ENCODE results near the gene BTN1A1. TPM values are rescaled to one million over a fixed set of nuclear protein-coding genes. Genes with fewer than 3 reads are reported as not detected.
"Not testable (repeated sequence)": the region's sequence is repeated elsewhere in the genome, so short reads cannot be mapped to it uniquely, and the experiment has no call there.

Gene BTN1A1
- total RNA-seq, 1 donor from 2014 or later = not detected

GRCh38 chr6:26501482-26501986, 1.4 kb downstream of the BTN1A1 start:
- H3K27ac Mint-ChIP-seq (ENCODE audit: unreplicated experiment) = no peak overlapping the region
- H3K4me3 Mint-ChIP-seq (ENCODE audit: unreplicated experiment) = peak overlapping the region; percentile 65
- peaks cover 24% of the 10 kb centered on the region for H3K27me3 Mint-ChIP-seq (ENCODE audit: low read depth)
- no peak for TF ChIP-seq CTCF (IDR thresholded peaks at IDR 0.05)
- no peak for DNase-seq (ENCODE audit: low spot score)
- H3K36me3 Mint-ChIP-seq (ENCODE audit: low read depth) = no peaks in the 10 kb centered on the region
- H3K4me1 Mint-ChIP-seq (ENCODE audit: low read depth) = peaks cover 8% of the 10 kb centered on the region
- no peaks in the 10 kb centered on the region for H3K9me3 Mint-ChIP-seq (ENCODE audit: low read depth)

GRCh38 chr6:26502165-26502564, 2.1 kb downstream of the BTN1A1 start:
- Mint-ChIP-seq H3K9me3 (ENCODE audit: low read depth) (no peaks in the 10 kb centered on the region), H3K4me3 (ENCODE audit: unreplicated experiment) (peak overlapping the region; percentile 65), H3K27ac (ENCODE audit: unreplicated experiment) (no peak overlapping the region), H3K27me3 (ENCODE audit: low read depth) (peaks cover 24% of the 10 kb centered on the region), H3K4me1 (ENCODE audit: low read depth) (peaks cover 8% of the 10 kb centered on the region), H3K36me3 (ENCODE audit: low read depth) (no peaks in the 10 kb centered on the region)
- TF ChIP-seq CTCF (IDR thresholded peaks at IDR 0.05) = no peak
- DNase-seq (ENCODE audit: low spot score) = no peak

- Mint-ChIP-seq H3K9me3 (ENCODE audit: low read depth) (no peaks in the 10 kb centered on the region), H3K4me1 (ENCODE audit: low read depth) (peaks cover 8% of the 10 kb centered on the region), H3K36me3 (ENCODE audit: low read depth) (no peaks in the 10 kb centered on the region), H3K27me3 (ENCODE audit: low read depth) (peaks cover 22% of the 10 kb centered on the region), H3K27ac (ENCODE audit: unreplicated experiment) (no peak overlapping the region), H3K4me3 (ENCODE audit: unreplicated experiment) (no peak overlapping the region)
- DNase-seq (ENCODE audit: low spot score) = no peak
- TF ChIP-seq CTCF (IDR thresholded peaks at IDR 0.05) = no peak
Observed at GRCh38 chr6:26502626-26503025, 2.5 kb downstream of the BTN1A1 start.

GRCh38 chr6:26507658-26508057, 7.6 kb downstream of the BTN1A1 start:
- Mint-ChIP-seq H3K27ac (ENCODE audit: unreplicated experiment) (no peak overlapping the region), H3K36me3 (ENCODE audit: low read depth) (no peaks in the 10 kb centered on the region), H3K27me3 (ENCODE audit: low read depth) (peaks cover 7% of the 10 kb centered on the region), H3K9me3 (ENCODE audit: low read depth) (no peaks in the 10 kb centered on the region), H3K4me1 (ENCODE audit: low read depth) (no peaks in the 10 kb centered on the region), H3K4me3 (ENCODE audit: unreplicated experiment) (no peak overlapping the region)
- DNase-seq (ENCODE audit: low spot score) = no peak
- TF ChIP-seq CTCF (IDR thresholded peaks at IDR 0.05) = no peak

GRCh38 chr6:26511033-26511432, 10.9 kb downstream of the BTN1A1 start:
- H3K27ac Mint-ChIP-seq (ENCODE audit: unreplicated experiment); H3K27me3 Mint-ChIP-seq (ENCODE audit: low read depth); H3K36me3 Mint-ChIP-seq (ENCODE audit: low read depth); H3K4me3 Mint-ChIP-seq (ENCODE audit: unreplicated experiment); H3K9me3 Mint-ChIP-seq (ENCODE audit: low read depth); DNase-seq (ENCODE audit: low spot score); H3K4me1 Mint-ChIP-seq (ENCODE audit: low read depth): not testable (repeated sequence)

- TF ChIP-seq CTCF (IDR thresholded peaks at IDR 0.05) = no peak
- DNase-seq (ENCODE audit: low spot score) = no peak
Observed at GRCh38 chr6:26514984-26515383, 14.9 kb downstream of the BTN1A1 start.

More at GRCh38 chr6:26514984-26515383, 14.9 kb downstream of the BTN1A1 start:
- Mint-ChIP-seq H3K4me3 (ENCODE audit: unreplicated experiment) (no peak overlapping the region), H3K4me1 (ENCODE audit: low read depth) (no peaks in the 10 kb centered on the region), H3K27ac (ENCODE audit: unreplicated experiment) (no peak overlapping the region), H3K9me3 (ENCODE audit: low read depth) (no peaks in the 10 kb centered on the region), H3K36me3 (ENCODE audit: low read depth) (no peaks in the 10 kb centered on the region), H3K27me3 (ENCODE audit: low read depth) (no peaks in the 10 kb centered on the region)

Data from chondrocyte (in vitro differentiated cells).